KG1 (cell line): ENCODE data around the gene MPPED2.

Experiments used
- DNase-seq: peaks from one replicate; lab custom pipeline; 2025; lab: John Stamatoyannopoulos, UW

The MPPED2 gene

DNA sequence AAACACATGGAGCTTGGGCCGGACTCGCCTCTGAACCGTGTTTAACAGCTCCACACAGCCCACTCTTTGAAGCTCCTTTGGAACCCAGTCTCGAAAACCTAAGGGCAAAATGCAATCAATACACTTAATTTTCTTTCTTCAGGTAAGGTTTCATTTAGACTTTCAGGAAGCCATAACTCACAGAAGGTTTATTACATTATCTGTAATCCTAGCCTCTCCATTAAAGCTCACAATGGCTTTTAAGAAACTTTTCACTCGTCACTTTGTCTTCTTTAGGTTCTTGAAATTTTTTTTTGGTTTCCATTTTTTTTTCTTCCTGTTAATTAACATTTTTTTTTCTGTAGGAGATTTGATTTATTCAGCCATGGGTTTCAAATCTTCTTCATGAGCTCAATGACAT, 171.9 kb downstream of the MPPED2 start:
- no peak for DNase-seq

DNA sequence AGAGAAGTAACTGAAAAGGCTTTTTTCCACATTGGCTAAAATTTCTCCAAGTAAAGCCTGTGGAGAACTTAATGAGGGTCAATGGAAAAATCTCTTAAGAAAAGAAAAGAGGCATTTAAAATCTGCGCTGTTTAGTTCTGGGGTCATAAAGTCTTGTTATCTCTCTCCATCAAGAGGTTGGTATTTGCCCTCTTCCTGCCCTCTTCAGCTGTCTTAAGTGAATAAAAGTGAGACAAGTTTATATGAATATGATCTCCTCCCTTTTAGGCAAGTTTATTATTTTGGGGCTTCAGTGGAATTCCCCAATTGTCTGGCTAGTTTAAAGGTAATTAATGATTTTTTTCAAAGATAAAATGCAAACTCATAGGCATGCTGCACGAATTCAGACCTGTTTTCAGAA, 173.6 kb downstream of the MPPED2 start:
- no peak for DNase-seq

DNA sequence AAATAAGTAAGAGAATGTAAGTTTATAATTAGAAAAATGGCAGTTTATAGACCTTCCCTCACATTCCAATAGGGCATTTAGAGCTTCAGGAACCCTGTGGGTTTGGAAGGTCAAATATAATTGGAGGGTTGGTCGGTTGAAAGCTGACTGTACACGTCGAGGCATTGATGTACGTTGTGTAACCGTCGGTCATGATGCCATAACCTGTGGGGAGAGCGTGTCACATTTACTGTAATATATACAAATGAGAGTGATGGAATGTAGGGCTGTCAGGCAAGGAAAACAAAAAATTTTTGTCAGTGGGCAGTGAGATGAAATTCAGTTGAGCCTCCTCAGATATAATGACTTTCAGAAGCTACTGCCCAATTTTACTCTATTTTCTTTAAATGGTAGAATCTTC, 174.8 kb downstream of the MPPED2 start:
- DNase-seq: no peak

DNA sequence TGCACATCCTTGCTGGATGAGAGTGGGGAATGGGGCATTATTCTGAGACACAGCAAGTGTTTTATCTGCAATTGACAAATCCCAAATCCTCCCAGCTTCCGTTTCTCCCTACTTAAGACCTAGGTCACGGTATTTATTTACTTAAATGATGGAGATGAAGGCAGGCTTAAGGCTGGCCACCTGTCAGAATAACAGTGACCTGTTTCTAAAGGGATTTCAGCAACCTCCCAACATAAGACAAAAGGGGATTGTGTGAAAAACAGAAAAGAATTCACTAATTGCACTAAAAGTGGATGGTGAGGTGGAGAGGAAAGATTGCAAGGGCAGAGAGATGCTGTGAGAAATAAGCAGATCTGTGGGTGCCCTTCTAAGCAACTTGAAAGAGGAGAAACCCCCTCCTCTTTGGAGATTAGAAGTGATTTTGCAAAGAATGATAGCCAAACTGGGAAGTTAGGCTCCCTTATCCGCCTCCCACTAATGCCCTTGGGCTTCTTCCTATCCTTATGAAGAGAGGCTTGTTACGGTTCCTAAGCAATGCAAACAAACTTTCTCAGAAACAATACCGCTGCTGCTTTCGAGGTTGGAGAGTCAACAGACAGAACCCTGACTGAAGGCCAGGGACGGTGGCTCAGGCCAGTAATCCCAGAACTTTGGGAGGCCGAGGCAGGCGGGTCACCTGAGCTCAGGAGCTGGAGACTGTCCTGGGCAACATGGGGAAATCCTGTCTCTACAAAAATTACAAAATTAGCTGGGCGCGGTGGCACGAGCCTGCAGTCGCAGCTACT, 179.0 kb downstream of the MPPED2 start:
- no peak for DNase-seq

DNA sequence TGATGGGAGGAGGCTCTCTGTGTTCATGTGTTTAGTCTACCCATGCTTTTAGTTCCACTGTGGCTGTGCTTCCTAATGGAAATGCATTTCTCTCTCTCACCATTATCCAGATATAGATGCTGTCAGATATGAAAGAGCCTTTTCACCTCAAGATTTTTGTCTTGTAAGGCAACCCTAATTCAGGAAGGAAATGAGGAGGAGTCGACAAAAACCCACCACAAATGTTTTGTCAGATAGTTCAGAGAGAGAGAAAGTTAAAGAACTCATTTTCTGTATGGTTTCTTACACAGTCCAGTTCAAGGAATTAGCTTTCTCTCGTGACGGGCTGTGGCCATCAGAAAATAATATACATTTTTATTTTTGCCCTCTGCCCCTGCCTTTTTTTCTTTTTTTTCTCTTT, 180.8 kb downstream of the MPPED2 start:
- no peak for DNase-seq

DNA sequence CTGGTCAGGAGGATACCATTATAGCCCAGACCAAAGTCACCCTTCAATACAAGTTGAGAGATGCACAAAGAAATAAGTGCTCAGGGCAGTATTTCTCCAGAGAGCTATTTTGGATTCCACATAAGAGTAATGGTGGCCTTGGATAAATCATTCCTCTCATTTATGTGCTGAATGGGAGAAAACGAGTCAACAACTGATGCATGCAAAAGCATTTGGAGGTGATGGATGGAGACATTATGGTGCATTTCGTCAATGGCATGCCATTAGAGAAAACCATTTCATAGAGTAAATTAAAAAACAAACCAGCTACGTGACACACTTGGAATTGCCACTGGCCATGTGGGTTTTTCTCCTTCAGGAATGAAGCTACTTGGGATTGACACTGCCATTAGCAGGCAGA, 182.0 kb downstream of the MPPED2 start:
- no peak for DNase-seq

DNA sequence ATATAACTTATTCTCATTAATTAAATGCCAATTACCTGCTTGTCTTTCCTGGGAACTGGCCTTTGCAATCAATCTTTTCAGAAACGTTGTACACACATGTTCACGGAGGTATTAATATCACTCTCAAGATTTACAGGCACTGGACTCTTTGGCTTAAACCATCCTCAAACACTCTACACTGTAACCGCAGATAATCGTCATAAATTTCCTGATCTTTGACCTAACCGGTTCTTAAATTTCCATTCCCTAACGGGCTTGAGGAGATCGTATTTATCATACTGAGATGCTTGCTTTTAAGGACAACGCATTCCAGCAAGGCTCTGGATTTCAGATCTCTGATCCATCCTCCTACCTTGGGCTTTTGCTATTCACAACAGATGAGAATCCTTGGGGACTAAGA, 190.4 kb downstream of the MPPED2 start:
- DNase-seq: no peak

DNA sequence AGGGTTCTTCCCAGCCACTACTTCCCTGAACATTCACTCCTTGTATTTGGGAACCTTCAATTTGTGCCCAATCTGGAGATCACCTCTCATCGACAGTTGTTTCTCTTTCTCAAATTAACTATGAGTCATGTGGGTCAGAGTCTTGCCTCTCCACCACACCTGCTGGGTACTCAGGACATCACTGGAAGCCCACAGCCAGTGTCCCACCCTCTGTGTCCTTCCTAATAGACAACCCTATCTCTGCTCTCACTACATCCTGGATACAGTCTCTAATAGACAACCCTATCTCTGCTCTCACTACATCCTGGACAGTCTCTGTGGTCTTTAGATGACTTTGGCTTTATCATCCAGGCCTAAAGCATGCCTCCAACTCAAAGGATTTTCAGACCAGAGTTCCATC, 193.1 kb downstream of the MPPED2 start:
- DNase-seq: no peak

DNA sequence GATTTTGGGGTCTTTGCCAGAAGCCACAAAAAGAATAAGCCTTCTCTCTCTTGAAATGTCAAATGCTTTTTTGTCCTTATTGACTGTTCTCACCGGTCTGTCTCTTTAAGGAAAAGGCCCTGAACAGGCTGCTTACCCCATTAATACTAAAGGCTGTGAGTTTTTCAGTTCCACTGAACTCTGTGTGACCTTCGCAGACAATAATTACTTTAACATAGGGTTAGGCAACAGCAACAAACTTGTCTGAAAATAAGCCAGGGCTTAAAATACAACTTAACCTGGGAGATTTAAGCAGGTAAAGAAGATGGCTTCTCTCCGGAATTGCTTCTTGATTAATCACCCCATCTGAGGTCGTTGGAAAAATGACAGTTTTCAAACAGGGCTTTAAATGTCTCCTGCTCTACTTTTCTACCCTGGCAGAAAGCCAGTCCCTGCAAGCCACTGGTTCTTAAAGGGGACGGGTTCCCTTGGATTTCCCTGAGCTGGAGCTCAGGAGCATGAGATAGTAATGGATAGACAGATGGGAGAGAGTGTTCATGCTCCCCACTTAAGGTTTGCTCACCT, 193.8 kb downstream of the MPPED2 start:
- no peak for DNase-seq

DNA sequence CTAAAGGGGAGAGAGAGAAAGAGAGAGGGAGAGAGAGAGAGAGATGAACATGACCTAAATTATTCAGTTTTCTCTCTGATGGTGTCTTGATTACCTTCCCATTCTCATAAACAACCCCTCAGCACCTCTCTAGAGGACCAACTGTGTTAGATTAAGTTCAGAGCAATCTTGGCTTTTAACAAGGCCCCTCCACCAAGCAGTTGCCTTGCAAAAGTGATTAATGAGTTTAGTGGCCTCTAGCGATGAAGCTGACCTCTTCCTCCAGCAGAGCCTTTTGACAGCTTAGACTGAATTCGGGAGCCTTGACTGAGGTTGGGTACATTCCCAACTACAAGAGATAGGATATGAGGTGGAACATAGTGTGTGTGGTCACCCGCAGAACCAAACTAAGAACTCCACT, 197.2 kb downstream of the MPPED2 start:
- DNase-seq: no peak

DNA sequence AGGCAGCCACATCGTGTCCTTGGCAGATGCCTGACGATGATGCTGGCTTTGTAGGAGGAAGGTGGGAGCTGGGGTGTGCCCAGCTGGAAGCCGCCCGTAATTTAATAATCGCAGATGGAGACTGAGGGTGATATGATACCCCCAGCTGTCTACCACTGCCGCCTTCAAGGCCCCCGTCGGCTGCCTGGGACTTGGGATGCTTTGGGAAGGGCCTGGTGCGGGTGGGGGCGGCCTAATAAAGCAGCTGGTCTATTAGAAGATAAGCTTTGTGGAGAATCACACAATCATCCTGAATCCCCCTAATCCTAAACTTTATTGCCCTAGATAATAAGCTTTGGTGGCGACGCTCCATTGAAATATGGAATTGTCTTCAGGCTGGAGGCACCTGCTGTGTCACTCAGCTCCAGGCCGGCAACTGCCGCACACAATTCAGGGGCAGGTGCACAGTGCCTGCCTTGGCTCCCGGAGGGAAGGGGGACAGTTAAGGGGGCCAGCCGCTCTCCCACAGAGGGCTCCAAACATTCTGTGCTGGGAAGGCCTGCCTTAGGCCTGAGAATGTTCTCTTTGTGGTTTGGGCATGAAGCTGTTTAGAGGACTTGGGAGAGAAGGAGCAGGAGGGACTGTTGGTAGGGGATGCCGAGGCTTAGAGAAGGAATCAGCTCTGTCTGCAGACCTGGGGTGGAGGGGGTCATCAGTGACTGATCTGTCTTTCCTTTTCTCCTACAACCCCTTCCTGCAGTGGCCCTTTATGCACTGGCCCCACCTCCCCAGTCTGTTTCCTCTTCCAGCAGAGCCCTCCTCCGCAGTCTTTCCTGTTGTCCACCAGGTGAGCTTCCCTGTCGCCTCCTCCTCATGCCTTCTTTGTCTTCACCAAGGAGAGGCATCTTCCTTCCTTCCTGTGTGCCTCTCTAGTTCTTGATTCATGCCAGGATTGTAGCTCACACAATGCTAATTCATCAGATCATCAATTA, 198.0 kb downstream of the MPPED2 start:
- DNase-seq: no peak

DNA sequence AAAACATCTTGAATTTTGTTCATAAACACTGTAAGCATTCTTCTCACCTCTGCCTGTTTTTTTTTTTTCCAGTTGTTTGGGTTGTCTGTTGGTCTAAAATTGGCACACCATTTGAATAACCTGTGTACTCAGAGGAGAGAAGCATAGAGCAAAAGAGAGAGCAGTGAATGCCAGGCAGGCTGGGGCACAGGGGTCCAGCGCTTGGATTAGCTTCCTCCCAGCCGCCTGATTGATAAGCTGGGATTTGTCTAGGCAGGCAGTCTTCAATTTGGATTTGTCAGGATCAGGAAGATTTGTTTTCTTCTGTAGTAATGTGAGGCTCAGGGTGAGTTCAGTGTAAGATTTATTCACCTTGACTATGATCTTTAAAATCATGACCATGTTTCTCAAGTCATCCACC, 204.3 kb downstream of the MPPED2 start:
- no peak for DNase-seq

DNA sequence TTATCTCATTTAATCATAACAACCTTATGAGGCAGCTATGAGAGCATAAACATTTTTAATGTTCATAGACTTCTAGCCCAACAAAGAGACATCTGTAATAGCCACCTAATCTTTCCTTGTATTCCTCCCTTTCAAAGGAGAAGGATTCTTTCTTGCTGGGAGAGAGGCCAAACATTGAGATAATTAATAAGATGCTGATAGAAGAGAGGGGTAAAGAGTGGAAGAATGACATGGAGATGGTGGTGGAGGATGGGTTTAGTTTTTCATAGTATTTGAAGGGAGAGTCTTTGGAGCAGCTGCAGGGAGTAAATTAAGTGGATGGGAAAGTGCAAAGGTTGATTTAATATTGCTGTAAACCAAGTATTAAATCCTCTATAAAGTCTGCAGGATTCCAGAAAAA, 205.3 kb downstream of the MPPED2 start:
- DNase-seq: no peak

DNA sequence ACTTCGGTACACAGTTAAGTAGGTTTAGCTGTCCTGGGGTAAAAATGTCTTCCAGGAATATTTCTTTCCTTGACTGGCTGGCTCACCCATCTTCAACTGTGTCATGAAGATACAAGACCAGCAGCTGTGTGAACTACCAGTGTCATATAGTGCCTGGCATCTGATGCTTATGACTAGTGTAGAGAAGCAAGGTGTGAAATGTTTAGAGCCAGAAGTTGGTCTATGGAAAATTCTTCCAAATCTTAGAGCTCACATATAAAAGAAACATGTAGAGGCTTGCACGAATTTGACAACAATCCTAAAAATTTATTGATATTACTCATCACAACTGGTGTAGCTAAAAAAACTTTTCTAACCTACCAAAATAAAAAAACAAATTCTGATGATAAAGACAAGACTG, 208.8 kb downstream of the MPPED2 start:
- no peak for DNase-seq

DNA sequence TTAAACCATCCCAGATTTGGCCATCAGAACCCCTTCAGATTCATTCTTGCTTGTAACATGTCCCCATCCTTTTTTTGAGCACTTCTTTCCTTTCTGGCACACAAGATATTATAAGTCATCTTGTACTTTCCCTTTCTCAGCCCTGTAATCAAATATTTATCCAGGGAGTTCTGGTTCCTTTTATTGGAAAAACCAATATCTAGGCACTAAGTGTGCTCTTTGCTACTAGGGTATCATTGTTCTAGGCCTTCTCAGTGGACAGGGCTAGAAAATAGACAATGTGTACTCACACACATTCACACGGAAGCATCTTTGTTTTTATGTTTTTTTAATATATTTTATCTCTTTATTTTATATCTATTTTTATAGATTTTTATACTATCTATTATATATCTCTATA, 216.0 kb downstream of the MPPED2 start:
- DNase-seq: no peak

DNA sequence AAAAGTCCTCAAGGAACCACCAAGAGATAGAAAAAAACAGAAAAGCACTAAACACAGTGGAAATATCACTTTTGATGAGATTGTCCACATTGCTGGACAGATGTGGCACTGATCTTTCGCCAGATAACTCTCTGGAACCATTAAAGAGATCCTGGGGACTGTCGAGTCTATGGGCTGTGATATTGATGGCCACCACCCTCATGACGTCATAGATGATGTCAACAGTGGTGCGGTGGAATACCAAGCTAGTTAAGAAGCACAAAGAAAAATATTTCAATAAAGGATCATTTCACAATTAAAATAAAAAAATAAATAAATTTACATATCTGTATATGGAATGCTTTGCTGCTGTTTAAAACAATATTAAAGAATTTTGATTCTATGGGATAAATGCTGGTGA, 217.8 kb downstream of the MPPED2 start:
- no peak for DNase-seq

DNA sequence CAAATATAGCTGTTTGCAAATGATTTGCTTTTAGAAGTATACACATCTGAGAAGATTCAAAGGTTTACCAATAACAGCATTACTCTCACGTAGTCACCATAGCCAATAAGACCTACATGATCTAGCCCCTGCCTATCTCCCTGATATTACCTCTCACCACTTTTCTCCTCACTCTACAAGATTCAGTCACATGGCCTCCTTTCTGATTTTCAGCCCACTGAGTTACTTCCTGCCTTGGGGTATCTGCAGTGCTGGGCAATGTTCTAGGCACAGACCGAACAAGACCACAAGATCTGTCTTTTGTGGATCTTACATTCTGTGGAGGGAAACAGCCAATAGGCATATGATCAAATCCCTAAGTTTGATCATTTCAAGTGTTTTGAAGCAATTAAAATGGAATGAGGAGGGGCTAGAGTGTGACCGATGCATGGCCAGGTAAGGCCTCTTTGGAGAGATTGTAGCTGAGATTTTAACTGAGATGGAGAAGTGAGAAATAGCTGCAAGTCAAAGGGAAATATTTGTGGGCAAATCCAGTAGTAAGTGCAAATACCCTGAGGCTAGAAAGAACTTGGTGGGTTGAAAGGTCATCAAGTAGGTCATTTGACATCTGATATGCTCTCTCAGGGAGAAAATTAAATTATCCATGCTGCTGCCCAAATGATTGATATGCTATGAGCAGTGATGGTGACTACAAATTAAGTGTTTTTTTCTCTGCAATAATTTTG, 220.2 kb downstream of the MPPED2 start:
- DNase-seq: no peak

DNA sequence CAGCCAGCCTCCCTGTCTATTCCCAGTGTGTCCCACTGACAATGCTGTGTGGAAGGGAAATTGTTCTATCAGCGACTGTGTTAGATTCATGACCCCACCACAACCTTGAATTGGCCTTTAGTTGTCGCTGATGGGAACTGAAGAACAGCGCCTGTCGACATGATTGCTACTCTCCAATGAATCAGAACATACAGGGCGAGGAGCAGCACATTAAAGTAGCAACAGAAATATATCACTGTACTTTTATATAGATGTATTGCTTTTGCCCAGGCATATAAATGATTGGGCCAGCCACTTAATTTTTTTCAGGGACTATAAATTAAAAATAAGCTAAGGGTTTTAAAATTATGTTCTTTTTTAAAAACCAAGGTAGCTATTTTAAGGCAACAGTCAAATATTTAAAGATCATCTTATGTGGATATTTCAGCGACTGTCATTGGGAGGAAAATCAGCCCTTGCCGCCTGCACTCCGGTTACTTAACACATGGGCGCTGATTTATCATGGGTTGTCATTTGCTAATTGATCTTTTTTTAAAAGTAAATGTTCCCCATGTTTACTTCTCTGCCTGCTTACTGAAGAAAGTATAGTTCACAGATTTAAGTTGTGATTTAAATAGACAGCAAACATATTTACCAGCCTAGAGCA, 221.2 kb downstream of the MPPED2 start:
- DNase-seq: no peak

DNA sequence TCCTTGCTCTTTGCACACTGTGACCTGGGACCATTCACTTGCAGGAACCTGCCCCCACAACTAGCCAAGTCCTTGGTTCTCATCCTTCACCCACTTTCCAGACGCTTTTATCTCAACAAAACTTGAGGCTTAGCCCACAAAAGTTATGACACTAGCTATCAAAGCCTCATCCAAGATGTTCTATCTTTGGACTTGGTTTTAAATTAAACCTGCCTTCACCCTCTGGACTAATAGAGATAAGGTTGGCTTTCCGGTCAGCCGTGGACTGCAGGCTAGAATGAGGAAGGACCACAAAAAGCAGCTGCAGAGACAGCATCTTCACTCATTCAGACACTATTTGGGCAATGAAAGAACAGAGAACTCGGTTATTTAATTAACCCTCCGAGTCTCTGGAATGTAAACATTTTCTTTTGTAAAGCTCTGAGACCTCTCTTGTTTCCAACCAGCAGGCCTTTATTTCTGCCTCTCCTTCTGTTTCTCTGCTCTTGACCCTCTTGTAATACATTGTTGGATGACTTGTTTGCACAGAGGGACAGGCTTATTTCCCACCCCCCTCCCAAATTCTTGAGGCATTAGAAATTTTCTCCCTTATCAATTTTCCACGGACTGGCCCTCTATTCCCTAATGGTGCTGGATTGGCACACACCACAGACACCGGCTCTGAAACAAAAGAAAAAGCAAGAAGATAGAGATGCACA, 221.9 kb downstream of the MPPED2 start:
- no peak for DNase-seq

DNA sequence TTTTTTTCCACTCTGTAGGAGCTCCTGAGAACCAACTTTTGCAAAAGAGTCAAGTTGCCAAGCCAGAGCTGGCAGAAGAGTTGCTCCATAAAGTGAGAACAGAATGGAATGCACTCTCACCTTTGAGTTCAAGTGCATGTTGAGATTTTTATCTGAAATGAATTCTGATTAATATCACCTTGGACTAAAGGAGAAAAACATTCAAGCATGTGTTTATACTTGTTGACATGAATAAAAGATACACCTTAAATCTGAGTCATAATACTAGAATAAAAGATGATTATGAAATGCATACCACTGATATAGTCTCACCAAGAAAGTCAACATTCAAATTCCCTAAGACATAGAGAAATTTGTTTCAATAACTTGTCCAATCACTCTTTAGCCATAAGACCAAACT, 225.4 kb downstream of the MPPED2 start:
- DNase-seq: no peak
